HUDEP-2 (cell line): Measurements from ENCODE around the gene TINCR.
A peak's percentile ranks its signal among the peaks of the same experiment; 100 is the strongest.
"Not testable (repeated sequence)": the region's sequence is repeated elsewhere in the genome, so short reads cannot be mapped to it uniquely, and the experiment has no call there.

Experiments
- DNase-seq, 76 experiments: peaks; one replicate each; lab custom pipeline; 2025; ENCODE audit not compliant: unreplicated experiment in 76 of 76; lab: John Stamatoyannopoulos, UW

Gene TINCR

GRCh38 chr19:5562280-5562679 lies 5.5 kb downstream of the TINCR start:
- DNase-seq: no peak

- DNase-seq: peak in 2 of 76 experiments; percentile 24 to 31
These were observed 6.2 kb downstream of the TINCR start for GRCh38 chr19:5561559-5561958.

GRCh38 chr19:5560156-5560555 lies 7.6 kb downstream of the TINCR start:
- no peak for DNase-seq

GRCh38 chr19:5559804-5560133 lies 8.0 kb downstream of the TINCR start:
- no peak for DNase-seq

GRCh38 chr19:5558101-5558621 lies 9.6 kb downstream of the TINCR start:
- no peak for DNase-seq

GRCh38 chr19:5557691-5558090 lies 10.1 kb downstream of the TINCR start:
- no peak for DNase-seq

- no peak for DNase-seq
These were observed 12.9 kb downstream of the TINCR start for GRCh38 chr19:5554828-5555227.

- DNase-seq: peak in 37 of 76 experiments; percentile 14 to 88 (median 41)
These were observed 13.9 kb downstream of the TINCR start for GRCh38 chr19:5553892-5554291.

- peak in 55 of 76 experiments; percentile 13 to 88 (median 45) for DNase-seq
These were observed 19.9 kb downstream of the TINCR start for GRCh38 chr19:5547881-5548280.

GRCh38 chr19:5545984-5546383 lies 21.8 kb downstream of the TINCR start:
- DNase-seq: no peak

GRCh38 chr19:5545051-5545450 lies 22.7 kb downstream of the TINCR start:
- DNase-seq: no peak

GRCh38 chr19:5542665-5543064 lies 25.1 kb downstream of the TINCR start:
- no peak for DNase-seq

GRCh38 chr19:5541456-5541855 lies 26.3 kb downstream of the TINCR start:
- DNase-seq: no peak

GRCh38 chr19:5540208-5540607 lies 27.5 kb downstream of the TINCR start:
- DNase-seq: no peak

- DNase-seq: no peak
These were observed 29.9 kb downstream of the TINCR start for GRCh38 chr19:5537870-5538269.

GRCh38 chr19:5536982-5537579 lies 30.7 kb downstream of the TINCR start:
- DNase-seq: not testable (repeated sequence)

- no peak for DNase-seq
These were observed 31.3 kb downstream of the TINCR start for GRCh38 chr19:5536337-5536894.

GRCh38 chr19:5534787-5535586 lies 32.8 kb downstream of the TINCR start:
- DNase-seq: peak in 17 of 76 experiments; percentile 7 to 39 (median 18)

GRCh38 chr19:5533257-5533656 lies 34.5 kb downstream of the TINCR start:
- no peak for DNase-seq

- no peak for DNase-seq
These were observed 37.1 kb downstream of the TINCR start for GRCh38 chr19:5530701-5531100.

GRCh38 chr19:5526691-5527090 lies 41.1 kb downstream of the TINCR start:
- no peak for DNase-seq

- no peak for DNase-seq
These were observed 43.7 kb downstream of the TINCR start for GRCh38 chr19:5524081-5524480.
